GM06990 (cell line): ENCODE measurements around the gene HAX1.
"Not testable (repeated sequence)": the region's sequence is repeated elsewhere in the genome, so short reads cannot be mapped to it uniquely, and the experiment has no call there.

ENCODE experiments used
- DNase-seq: peaks from one replicate; pipeline ENCODE4 v3.0.0-alpha.2; 2011; ENCODE audit not compliant: insufficient read length; ENCODE audit errors: extremely low read depth
- H3K27me3 ChIP-seq: replicated peaks from 2 replicates; pipeline ENCODE4 v1.6.0; 2011; ENCODE audit warnings: low read length; ENCODE audit not compliant: control insufficient read depth, insufficient read depth
- H3K36me3 ChIP-seq: 2 replicates; pipeline ENCODE4 v1.5.1; 2011; ENCODE audit warnings: low read length; ENCODE audit not compliant: control insufficient read depth, insufficient read depth
- H3K4me3 ChIP-seq: replicated peaks from 2 replicates; pipeline ENCODE4 v1.5.1; 2011; ENCODE audit warnings: low read depth, mild to moderate bottlenecking, control low read depth, low read length
- TF ChIP-seq, protein P1 (sequence below): IDR thresholded peaks from 2 replicates; pipeline ENCODE4 v1.5.1; 2011; ENCODE audit warnings: low read length, control low read depth, mild to moderate bottlenecking, inconsistent platforms; ENCODE audit not compliant: insufficient read depth, poor library complexity, severe bottlenecking

The HAX1 gene

DNA sequence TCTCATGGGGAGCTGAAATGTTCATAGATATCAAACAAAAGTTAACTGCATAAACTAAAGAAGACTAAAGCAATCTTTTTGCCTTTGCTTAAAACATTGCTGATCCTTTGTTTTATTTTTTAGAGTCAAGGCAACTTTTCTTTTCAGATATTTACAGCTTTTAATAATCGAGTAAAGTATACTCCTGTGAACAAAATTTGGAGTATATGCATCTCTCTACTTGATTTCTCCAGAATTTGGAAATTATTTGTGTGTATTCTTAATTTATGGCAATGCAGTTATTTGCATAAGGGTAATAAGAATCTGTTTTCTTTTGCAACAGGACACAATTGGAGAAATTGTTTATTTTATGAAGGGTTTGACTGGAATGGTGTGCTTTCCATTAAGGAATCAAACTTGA is 44.3 kb downstream of the HAX1 start:
- TF ChIP-seq, protein P1, sequence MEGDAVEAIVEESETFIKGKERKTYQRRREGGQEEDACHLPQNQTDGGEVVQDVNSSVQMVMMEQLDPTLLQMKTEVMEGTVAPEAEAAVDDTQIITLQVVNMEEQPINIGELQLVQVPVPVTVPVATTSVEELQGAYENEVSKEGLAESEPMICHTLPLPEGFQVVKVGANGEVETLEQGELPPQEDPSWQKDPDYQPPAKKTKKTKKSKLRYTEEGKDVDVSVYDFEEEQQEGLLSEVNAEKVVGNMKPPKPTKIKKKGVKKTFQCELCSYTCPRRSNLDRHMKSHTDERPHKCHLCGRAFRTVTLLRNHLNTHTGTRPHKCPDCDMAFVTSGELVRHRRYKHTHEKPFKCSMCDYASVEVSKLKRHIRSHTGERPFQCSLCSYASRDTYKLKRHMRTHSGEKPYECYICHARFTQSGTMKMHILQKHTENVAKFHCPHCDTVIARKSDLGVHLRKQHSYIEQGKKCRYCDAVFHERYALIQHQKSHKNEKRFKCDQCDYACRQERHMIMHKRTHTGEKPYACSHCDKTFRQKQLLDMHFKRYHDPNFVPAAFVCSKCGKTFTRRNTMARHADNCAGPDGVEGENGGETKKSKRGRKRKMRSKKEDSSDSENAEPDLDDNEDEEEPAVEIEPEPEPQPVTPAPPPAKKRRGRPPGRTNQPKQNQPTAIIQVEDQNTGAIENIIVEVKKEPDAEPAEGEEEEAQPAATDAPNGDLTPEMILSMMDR: no peak
- no peaks in the 10 kb centered on the region for H3K36me3 ChIP-seq
- H3K4me3 ChIP-seq: no peak overlapping the region
- no peak for DNase-seq
- no peaks in the 10 kb centered on the region for H3K27me3 ChIP-seq

- no peak for DNase-seq
- Histone ChIP-seq H3K36me3 (no peaks in the 10 kb centered on the region), H3K27me3 (no peaks in the 10 kb centered on the region; the same call in 1 of the 2 replicates), H3K4me3 (no peak overlapping the region)
- TF ChIP-seq, protein P1: no peak
Observed at GRCh38 chr1:154318386-154318785, 46.0 kb downstream of the HAX1 start.

GRCh38 chr1:154320882-154321608 is 48.6 kb downstream of the HAX1 start, which contains the start of gene AQP10:
TSS of gene AQP10 (plus strand) at chr1:154321093. CDS start at chr1:154321156, 63 bp downstream.
- Histone ChIP-seq H3K4me3 (no peak within 1 kb of the TSS), H3K36me3 (no peaks in the 10 kb centered on the region), H3K27me3 (no peaks in the 10 kb centered on the region; the same call in 1 of the 2 replicates)
- DNase-seq: no peak
- TF ChIP-seq, protein P1: no peak

- not testable (repeated sequence) for DNase-seq, H3K4me3 ChIP-seq, H3K27me3 ChIP-seq, H3K36me3 ChIP-seq
Observed at GRCh38 chr1:154321609-154321934, 49.1 kb downstream of the HAX1 start.

GRCh38 chr1:154323493-154323892 is 51.1 kb downstream of the HAX1 start:
- TF ChIP-seq, protein P1: no peak
- no peaks in the 10 kb centered on the region; the same call in 1 of the 2 replicates for H3K27me3 ChIP-seq
- no peaks in the 10 kb centered on the region for H3K36me3 ChIP-seq
- no peak for DNase-seq
- H3K4me3 ChIP-seq: no peak overlapping the region

DNA sequence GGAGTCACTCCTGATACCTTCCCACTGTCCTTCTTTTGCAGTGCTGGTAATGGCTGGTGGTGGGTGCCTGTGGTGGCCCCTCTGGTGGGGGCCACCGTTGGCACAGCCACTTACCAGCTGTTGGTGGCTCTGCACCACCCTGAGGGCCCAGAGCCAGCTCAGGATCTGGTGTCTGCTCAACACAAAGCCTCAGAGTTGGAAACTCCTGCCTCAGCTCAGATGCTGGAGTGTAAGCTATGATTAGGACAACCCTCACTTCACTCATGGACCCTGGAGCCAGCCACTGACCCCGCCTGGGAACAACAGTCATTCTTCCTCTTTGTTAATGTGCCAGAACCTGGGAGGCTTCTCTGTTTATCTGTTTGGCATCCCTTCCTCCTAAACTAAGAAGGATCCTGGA is 51.8 kb downstream of the HAX1 start:
- TF ChIP-seq, protein P1: no peak
- no peak for DNase-seq
- Histone ChIP-seq H3K4me3 (no peak overlapping the region), H3K36me3 (no peaks in the 10 kb centered on the region), H3K27me3 (no peaks in the 10 kb centered on the region; the same call in 1 of the 2 replicates)
